ENCODE measurements around the gene PODNL1. TPM values are rescaled to one million over a fixed set of nuclear protein-coding genes. Genes with fewer than 3 reads are reported as not detected.

Gene PODNL1
- total and polyA plus RNA-seq, 2 experiments from 2014 or later, result 0.24 TPM; not detected in 1

DNA sequence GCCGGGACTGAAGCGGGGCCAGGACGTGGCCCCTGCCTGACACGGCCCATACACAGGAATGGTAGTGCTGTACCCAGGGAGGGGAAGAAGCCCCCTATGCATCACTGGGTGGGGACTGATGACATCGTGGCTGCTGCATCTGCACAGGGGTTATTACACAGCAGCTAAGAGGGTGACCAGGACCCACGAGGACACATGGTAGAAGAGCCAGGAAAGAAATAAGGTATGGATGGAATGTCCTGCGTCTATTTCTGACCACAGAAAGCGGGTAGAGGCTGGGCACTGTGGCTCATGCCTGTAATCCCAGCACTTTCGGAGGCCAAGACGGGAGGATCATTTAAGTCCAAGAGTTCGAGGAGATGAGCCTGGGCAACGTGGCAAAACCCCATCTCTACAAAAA, 38.2 kb upstream of the PODNL1 start:
- Histone ChIP-seq H3K4me3 (no peak overlapping the region), H3K9me2 (ENCODE audit: insufficient read depth) (no peaks in the 10 kb centered on the region), H3K27ac (ENCODE audit: low read depth) (no peak overlapping the region), H3K4me2 (no peak overlapping the region), H4K20me1 (replicated peaks; ENCODE audit: insufficient read depth) (no peaks in the 10 kb centered on the region), H3K79me2 (replicated peaks; ENCODE audit: insufficient read depth) (no peaks in the 10 kb centered on the region), H3K36me3 (ENCODE audit: insufficient read depth) (no peaks in the 10 kb centered on the region), H3K4me1 (ENCODE audit: insufficient read depth) (peaks cover 23% of the 10 kb centered on the region), H2AFZ (no peak overlapping the region), H3K27me3 (ENCODE audit: insufficient read depth) (no peaks in the 10 kb centered on the region), H3F3A (replicated peaks; ENCODE audit: low read depth) (no peaks in the 10 kb centered on the region)
- no peak for DNase-seq (ENCODE audit: low spot score)
- Mint-ChIP-seq H3K9me3 (no peaks in the 10 kb centered on the region), H3K4me1 (peaks cover 18% of the 10 kb centered on the region), H3K27me3 (ENCODE audit: insufficient read depth, low read depth, poor library complexity) (peaks cover 11% of the 10 kb centered on the region), H3K36me3 (ENCODE audit: low read depth) (peaks cover 3% of the 10 kb centered on the region; the same call in 1 of the 3 replicates), H3K27ac (no peak overlapping the region), H3K4me3 (no peak overlapping the region)
- ATAC-seq, result no peak
- TF ChIP-seq JUNB (IDR thresholded peaks at IDR 0.05; ENCODE audit: unreplicated experiment) (no peak), EZH2phosphoT487 (IDR thresholded peaks at IDR 0.05; ENCODE audit: unreplicated experiment) (no peak), CREB1 (CRISPR knock-in tag; IDR thresholded peaks at IDR 0.05; ENCODE audit: low read depth) (no peak), ZNF114 (CRISPR knock-in tag; IDR thresholded peaks at IDR 0.05) (no peak), CTCF (conservative IDR thresholded peaks at IDR 0.05; ENCODE audit: low read depth in 2 of 2) (no peak), ZNF331 (CRISPR knock-in tag; IDR thresholded peaks at IDR 0.05; ENCODE audit: low read depth) (no peak), EZH2 (IDR thresholded peaks at IDR 0.05; ENCODE audit: low read depth, unreplicated experiment) (no peak), POLR2AphosphoS5 (IDR thresholded peaks at IDR 0.05; ENCODE audit: low read depth) (no peak), NANOG (IDR thresholded peaks at IDR 0.05; ENCODE audit: borderline replicate concordance) (no peak), STAT1 (IDR thresholded peaks at IDR 0.05; ENCODE audit: unreplicated experiment) (no peak)
- TF ChIP-seq, protein P1, sequence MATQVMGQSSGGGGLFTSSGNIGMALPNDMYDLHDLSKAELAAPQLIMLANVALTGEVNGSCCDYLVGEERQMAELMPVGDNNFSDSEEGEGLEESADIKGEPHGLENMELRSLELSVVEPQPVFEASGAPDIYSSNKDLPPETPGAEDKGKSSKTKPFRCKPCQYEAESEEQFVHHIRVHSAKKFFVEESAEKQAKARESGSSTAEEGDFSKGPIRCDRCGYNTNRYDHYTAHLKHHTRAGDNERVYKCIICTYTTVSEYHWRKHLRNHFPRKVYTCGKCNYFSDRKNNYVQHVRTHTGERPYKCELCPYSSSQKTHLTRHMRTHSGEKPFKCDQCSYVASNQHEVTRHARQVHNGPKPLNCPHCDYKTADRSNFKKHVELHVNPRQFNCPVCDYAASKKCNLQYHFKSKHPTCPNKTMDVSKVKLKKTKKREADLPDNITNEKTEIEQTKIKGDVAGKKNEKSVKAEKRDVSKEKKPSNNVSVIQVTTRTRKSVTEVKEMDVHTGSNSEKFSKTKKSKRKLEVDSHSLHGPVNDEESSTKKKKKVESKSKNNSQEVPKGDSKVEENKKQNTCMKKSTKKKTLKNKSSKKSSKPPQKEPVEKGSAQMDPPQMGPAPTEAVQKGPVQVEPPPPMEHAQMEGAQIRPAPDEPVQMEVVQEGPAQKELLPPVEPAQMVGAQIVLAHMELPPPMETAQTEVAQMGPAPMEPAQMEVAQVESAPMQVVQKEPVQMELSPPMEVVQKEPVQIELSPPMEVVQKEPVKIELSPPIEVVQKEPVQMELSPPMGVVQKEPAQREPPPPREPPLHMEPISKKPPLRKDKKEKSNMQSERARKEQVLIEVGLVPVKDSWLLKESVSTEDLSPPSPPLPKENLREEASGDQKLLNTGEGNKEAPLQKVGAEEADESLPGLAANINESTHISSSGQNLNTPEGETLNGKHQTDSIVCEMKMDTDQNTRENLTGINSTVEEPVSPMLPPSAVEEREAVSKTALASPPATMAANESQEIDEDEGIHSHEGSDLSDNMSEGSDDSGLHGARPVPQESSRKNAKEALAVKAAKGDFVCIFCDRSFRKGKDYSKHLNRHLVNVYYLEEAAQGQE (IDR thresholded peaks at IDR 0.05; ENCODE audit: unreplicated experiment), result no peak
- TF ChIP-seq, protein P2, sequence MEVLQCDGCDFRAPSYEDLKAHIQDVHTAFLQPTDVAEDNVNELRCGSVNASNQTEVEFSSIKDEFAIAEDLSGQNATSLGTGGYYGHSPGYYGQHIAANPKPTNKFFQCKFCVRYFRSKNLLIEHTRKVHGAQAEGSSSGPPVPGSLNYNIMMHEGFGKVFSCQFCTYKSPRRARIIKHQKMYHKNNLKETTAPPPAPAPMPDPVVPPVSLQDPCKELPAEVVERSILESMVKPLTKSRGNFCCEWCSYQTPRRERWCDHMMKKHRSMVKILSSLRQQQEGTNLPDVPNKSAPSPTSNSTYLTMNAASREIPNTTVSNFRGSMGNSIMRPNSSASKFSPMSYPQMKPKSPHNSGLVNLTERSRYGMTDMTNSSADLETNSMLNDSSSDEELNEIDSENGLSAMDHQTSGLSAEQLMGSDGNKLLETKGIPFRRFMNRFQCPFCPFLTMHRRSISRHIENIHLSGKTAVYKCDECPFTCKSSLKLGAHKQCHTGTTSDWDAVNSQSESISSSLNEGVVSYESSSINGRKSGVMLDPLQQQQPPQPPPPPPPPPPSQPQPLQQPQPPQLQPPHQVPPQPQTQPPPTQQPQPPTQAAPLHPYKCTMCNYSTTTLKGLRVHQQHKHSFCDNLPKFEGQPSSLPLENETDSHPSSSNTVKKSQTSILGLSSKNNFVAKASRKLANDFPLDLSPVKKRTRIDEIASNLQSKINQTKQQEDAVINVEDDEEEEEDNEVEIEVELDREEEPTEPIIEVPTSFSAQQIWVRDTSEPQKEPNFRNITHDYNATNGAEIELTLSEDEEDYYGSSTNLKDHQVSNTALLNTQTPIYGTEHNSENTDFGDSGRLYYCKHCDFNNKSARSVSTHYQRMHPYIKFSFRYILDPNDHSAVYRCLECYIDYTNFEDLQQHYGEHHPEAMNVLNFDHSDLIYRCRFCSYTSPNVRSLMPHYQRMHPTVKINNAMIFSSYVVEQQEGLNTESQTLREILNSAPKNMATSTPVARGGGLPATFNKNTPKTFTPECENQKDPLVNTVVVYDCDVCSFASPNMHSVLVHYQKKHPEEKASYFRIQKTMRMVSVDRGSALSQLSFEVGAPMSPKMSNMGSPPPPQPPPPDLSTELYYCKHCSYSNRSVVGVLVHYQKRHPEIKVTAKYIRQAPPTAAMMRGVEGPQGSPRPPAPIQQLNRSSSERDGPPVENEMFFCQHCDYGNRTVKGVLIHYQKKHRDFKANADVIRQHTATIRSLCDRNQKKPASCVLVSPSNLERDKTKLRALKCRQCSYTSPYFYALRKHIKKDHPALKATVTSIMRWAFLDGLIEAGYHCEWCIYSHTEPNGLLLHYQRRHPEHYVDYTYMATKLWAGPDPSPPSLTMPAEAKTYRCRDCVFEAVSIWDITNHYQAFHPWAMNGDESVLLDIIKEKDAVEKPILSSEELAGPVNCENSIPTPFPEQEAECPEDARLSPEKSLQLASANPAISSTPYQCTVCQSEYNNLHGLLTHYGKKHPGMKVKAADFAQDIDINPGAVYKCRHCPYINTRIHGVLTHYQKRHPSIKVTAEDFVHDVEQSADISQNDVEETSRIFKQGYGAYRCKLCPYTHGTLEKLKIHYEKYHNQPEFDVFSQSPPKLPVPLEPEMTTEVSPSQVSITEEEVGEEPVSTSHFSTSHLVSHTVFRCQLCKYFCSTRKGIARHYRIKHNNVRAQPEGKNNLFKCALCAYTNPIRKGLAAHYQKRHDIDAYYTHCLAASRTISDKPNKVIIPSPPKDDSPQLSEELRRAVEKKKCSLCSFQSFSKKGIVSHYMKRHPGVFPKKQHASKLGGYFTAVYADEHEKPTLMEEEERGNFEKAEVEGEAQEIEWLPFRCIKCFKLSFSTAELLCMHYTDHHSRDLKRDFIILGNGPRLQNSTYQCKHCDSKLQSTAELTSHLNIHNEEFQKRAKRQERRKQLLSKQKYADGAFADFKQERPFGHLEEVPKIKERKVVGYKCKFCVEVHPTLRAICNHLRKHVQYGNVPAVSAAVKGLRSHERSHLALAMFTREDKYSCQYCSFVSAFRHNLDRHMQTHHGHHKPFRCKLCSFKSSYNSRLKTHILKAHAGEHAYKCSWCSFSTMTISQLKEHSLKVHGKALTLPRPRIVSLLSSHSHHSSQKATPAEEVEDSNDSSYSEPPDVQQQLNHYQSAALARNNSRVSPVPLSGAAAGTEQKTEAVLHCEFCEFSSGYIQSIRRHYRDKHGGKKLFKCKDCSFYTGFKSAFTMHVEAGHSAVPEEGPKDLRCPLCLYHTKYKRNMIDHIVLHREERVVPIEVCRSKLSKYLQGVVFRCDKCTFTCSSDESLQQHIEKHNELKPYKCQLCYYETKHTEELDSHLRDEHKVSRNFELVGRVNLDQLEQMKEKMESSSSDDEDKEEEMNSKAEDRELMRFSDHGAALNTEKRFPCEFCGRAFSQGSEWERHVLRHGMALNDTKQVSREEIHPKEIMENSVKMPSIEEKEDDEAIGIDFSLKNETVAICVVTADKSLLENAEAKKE (CRISPR knock-in tag; IDR thresholded peaks at IDR 0.05), result no peak
- TF ChIP-seq, protein P3, sequence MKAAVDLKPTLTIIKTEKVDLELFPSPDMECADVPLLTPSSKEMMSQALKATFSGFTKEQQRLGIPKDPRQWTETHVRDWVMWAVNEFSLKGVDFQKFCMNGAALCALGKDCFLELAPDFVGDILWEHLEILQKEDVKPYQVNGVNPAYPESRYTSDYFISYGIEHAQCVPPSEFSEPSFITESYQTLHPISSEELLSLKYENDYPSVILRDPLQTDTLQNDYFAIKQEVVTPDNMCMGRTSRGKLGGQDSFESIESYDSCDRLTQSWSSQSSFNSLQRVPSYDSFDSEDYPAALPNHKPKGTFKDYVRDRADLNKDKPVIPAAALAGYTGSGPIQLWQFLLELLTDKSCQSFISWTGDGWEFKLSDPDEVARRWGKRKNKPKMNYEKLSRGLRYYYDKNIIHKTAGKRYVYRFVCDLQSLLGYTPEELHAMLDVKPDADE (IDR thresholded peaks at IDR 0.05), result no peak
